GM18505 (cell line): ENCODE measurements around the gene NPY5R.

Experiments used
- ATAC-seq: cut with Tn5 transposase; IDR thresholded peaks from one replicate; pipeline ENCODE4 v1.9.1; 2021; ENCODE audit not compliant: unreplicated experiment
- POLR2A ChIP-seq: IDR thresholded peaks from 4 replicates; pipeline ENCODE4 v1.6.1; 2011; ENCODE audit warnings: borderline replicate concordance; ENCODE audit not compliant: insufficient read depth, insufficient read length; ENCODE audit errors: extremely low read depth

Gene NPY5R

DNA sequence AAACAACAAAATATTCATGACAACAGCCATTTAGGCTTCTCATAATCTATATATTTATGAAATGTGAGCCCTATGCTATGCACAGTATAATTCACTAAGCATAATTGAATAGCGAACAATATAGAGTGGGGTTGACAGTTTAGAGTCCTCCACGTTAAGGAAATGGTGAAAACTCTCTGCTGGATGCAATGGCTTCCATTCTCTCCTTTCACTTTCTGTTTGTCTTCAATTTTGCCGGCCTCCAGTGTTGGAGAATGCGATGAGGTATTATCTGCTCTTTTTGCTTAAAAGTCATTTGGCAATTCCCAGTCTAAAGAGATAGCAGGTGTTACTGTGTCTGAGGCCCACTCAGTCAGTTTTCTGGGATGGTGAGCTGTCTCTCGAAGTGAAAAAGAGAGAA lies 52.1 kb downstream of the NPY5R start:
- no peak for ATAC-seq
- TF ChIP-seq POLR2A: no peak

DNA sequence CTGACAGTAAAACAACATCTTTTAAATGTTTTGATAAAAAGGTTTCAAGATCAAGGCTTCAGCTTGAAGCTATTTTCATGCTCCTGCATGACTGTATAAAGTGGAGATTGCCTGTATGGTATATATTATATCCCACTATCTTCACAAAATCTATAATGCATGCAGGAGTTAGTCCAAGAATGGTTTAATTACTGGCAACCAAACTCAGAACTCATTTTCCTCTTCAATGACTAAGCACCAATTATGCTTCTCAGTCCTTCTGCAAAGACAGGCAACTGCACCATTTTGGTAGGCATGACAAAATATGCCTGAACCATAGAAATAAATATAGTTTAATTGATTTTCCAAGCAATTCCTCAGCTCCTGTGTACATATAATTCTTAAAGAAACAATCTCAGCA lies 54.5 kb downstream of the NPY5R start:
- TF ChIP-seq POLR2A: no peak
- ATAC-seq: no peak

- no peak for TF ChIP-seq POLR2A
- no peak for ATAC-seq
Observed at GRCh38 chr4:163400911-163401310, 57.2 kb downstream of the NPY5R start.
